ENCODE data around the gene ALPP. TPM values are rescaled to one million over a fixed set of nuclear protein-coding genes. Genes with fewer than 3 reads are reported as not detected.
"Not testable (repeated sequence)": the region's sequence is repeated elsewhere in the genome, so short reads cannot be mapped to it uniquely, and the experiment has no call there.

Gene ALPP
- total RNA-seq, 2 experiments from 2014 or later = not detected

DNA sequence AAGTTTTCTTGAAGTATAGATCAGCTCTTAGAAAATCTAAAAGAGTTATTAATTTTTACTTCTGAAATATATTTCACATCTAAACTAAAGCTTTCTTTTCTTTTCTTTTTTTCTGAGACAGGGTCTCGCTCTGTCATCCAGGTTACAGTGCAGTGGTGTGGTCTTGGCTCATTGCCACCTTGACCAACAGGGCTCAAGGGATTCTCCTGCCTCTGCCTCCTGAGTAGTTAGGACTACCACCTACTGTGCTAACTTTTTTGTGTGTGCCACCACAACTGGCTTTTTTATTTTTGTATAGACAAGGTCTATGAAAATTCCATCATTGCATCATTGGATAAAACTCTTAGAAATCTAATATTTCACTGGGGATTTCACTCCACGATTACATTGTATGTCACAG lies 18.1 kb downstream of the ALPP start:
- ChIA-PET CTCF (no interaction called here), POLR2A (no interaction called here)

DNA sequence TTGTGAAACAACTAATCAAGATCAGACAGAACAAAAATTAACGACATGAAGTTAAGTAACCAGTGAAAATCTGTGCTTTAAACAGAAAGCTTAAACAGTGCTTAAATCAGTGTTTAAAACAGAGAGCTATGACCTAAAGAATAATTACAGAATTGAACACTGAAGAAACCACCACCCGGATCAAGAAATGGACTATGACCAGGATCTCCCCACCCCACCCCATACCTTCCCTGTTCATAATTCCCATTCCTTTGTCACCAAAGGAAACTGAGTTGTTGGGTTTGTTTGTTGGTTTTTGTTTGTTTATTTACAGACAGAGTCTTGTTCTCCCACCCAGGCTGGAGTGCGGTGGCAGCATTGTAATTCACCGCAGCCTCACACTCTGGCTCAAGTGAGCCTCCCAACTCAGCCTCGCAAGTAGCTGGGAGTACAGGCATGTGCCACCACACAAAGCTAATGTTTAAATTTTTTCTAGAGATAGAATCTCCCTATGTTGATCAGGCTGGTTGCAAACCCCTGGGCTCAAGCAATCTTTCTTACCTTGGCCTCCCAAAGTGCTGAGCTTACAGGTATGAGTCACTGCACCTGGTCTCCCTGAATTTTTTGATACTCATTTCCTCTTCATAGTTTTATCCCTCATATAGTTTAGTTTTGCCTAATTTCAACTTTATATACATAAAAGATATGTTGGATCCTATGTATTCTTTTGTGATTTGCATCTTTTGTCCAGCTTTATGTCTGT lies 19.9 kb downstream of the ALPP start:
- CTCF ChIA-PET = interaction anchor here (0.7 kb wide), 1 partner anchor 243 kb away, joined by 3 read pairs; no protein-coding TSS in a partner anchor

DNA sequence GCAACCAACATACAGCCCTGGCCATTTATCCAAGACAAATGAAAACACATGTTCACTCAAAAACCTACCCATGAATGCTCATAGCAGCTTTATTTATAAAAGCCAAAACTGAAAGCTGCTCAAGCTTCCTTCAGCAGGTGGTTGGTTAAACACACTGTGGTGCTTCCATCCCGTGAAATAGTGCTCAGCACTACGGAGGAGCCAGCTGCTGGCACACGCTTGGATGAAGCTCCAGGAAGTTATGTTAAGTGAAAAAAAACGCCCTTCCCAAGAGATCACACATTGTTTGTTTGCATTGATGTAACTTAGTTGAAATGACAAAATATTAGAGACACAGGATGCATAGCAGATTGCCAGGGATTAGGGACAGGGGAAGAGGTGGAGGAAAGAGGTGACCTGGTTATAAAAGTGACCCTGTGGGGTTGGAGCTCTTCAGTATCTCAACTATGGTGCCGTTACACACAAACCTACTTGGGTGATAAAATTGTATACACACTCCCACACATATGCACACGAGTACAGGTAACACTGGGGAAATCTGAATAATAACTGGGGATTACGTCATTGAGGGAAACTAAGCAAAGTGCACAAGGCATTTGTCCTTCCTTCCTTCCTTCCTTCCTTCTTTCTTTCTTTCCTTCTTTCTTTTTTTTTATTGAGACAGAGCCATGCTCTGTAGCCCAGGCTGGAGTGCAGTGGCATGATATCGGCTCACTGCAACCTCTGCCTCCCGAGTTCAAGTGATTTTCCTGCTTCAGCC lies 21.9 kb downstream of the ALPP start:
- CTCF ChIA-PET = interaction anchor here (1.2 kb wide), 1 partner anchor 39 kb away, joined by 3 read pairs; no protein-coding TSS in a partner anchor
- POLR2A ChIA-PET = no interaction called here

More for the DNA sequence above, 19.9 kb downstream of the ALPP start:
- POLR2A ChIA-PET = no interaction called here

DNA sequence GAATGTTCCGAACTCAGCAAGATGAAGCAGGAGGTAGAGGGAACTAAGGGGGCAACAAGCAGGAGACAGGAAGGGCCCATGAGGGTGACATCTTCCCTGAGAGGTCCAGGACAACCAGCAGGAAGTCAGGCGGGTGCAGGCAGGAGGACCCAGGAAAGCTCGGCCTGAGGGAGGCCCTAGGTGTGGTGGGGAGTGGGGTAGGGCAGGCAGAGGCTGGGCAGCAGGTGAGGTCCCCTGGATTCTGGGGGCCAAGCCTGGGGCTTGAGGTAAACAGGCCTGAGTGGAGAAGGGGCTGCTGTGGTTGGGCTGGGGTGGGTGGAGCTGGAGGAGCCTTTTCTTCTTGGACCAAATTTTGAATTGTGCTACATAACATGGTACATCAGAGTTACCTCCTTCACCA lies 24.0 kb downstream of the ALPP start:
- CTCF ChIA-PET = no interaction called here
- POLR2A ChIA-PET = no interaction called here

DNA sequence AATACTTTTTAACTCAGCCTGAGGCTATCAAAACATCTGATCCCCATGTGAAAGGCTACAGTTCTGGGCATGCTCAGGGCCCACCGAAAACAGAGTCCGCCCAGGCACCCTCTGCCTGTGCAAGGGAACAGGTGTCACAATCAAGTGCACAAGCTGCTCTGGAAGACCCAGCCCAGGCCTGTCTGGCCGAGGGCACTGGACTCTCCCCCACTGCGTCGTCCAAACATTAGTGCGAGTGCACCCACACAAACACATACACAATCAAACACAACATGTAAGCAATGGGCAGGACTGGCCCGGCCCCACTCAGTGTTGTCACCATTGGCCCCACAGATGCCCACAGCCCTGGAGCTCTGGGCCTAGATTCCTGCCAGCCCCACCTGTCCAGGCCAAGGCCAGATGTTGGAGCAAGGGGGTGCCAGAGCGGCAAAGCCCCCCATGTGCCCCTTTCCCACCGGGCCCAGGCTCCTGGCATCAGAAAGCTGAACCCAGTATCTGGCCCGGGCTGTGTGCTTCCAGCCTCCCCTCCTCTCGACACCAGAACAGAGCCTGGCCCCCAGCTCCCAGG lies 27.5 kb downstream of the ALPP start:
- ChIA-PET CTCF (no interaction called here), POLR2A (no interaction called here)

DNA sequence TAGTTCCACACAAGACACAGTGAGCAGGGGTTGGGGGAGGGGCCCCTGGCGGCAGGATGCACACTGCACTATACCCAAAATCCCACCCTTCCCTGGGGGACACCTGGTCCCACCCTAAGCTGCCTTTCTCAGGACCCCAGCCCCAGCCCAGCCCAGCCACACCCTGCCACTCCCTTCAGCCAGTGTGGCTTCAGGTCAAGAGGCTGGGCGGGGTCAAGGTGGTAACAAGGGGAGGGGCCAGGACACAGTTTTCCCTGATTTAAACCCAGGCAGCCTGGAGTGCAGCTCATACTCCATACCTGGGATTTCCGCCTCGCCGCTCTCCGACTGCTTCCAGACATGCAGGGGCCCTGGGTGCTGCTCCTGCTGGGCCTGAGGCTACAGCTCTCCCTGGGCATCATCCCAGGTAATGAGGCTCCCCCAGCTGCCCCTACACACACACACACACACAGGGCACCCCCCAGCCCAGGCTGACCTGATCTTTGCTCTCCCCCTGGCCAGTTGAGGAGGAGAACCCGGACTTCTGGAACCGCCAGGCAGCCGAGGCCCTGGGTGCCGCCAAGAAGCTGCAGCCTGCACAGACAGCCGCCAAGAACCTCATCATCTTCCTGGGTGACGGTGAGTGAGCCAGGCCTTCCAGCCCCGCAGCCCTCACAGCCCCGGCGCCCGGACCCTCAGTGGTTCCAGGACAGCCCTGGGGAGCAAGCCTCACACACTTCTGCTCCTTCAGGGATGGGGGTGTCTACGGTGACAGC lies 28.2 kb downstream of the ALPP start, which contains the start of gene ALPG:
Gene ALPG, plus strand, starts transcription at position 289 of the 755 bp plus-strand sequence. Its CDS starts 51 bp downstream, at position 340.
- POLR2A ChIA-PET = no interaction called here
- CTCF ChIA-PET = no interaction called here

DNA sequence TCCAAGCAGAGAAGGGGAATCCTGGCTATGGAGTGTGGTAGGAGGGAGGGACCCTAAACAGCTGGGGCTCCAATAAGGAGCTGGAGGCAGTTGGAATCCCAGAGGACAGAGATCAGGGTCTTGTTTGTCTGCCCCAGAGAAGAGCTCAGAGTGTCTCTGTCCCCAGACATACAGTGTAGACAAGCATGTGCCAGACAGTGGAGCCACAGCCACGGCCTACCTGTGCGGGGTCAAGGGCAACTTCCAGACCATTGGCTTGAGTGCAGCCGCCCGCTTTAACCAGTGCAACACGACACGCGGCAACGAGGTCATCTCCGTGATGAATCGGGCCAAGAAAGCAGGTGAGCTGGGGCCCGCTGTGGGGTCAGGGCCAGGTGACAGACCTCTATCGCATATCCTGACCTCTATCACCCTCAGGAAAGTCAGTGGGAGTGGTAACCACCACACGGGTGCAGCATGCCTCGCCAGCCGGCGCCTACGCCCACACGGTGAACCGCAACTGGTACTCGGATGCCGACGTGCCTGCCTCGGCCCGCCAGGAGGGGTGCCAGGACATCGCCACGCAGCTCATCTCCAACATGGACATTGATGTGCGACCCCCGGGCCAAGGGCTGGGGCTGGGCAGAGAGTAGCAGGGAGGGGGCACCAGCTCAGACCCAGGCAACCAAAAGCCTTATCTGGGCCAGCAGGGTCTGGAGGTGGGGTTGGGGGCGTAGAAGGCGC lies 29.0 kb downstream of the ALPP start:
- CTCF ChIA-PET, POLR2A ChIA-PET: not testable (repeated sequence)

DNA sequence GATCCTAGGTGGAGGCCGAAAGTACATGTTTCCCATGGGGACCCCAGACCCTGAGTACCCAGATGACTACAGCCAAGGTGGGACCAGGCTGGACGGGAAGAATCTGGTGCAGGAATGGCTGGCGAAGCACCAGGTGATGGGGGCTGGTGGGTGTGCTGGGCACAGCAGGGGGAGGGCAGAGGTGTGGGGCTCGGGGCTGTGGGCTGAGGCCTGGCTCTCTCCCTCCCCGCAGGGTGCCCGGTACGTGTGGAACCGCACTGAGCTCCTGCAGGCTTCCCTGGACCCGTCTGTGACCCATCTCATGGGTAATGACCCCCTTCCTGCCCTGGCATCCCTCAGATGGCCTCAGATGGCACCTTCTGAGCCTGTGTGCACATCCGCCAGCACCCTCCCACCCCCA lies 29.7 kb downstream of the ALPP start:
- CTCF ChIA-PET, POLR2A ChIA-PET: not testable (repeated sequence)

DNA sequence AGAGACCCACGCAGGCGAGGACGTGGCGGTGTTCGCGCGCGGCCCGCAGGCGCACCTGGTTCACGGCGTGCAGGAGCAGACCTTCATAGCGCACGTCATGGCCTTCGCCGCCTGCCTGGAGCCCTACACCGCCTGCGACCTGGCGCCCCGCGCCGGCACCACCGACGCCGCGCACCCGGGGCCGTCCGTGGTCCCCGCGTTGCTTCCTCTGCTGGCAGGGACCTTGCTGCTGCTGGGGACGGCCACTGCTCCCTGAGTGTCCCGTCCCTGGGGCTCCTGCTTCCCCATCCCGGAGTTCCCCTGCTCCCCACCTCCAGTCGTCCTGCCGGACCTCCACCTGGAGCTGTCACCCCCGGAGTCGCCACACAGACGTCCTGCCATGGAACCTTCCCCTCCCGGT lies 31.1 kb downstream of the ALPP start:
- CTCF ChIA-PET, POLR2A ChIA-PET: not testable (repeated sequence)

DNA sequence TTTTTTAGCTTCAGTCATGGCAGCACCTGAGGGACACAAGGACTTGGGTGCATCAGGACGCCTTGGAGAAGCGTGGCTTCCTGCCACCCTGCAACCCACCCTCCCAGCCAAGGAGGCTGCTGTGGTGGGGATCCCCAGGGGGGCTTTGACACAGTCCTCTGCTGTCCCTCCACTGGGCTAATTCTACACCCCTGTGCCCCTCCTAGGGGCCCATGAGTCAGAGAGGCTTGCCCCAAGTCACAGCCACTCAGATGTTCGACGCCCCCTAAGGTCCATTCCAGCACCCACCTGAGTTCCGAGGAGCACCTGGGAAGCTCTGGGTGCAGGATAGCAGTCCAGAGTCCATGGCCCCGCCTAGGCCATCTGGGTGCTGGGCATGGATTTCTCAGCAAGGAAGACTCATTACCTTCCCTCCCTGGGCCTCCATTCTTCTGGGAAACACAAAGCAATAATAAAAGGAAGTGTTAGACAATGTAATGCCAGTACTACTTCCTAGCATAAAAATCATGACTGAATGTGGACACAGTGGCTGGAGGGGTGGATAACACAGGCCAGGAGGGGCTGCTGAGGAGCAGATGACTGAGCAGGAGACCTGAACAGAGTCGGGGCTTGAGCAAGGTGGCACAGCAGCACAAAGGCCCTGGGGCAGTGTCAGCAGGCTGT lies 31.8 kb downstream of the ALPP start:
- ChIA-PET CTCF (no interaction called here), POLR2A (no interaction called here)

DNA sequence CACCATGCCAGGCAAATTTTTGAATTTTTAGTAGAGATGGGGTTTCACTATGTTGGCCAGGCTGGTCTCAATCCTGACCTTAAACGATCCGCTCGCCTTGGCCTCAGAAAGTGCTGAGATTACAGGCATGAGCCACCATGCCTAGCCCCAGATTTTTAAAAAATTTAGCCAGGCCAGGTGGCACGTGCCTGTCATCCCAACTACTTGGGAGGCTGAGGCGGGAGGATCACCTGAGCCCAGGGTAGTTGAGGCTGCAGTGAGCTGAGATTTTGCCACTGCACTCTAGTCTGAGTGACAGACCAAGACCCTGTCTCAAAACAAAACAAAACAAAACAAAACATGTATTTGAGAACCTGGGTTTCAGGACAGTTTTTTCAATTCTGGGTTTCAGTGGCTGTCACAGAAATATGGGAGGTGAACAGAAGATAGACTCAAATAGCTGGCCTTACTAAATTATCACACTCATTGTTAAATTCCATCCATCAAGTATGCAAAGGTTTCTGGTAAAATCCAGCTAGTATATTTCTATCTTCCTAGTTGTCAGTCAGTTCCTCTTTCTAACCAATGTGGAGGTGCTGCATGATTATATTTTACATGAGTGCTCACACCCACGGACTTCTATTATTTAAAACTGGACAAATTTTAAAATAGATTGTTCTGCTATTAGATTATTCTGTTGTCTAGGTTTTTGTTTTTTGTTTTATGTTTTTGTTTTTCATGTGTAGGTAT lies 33.5 kb downstream of the ALPP start:
- CTCF ChIA-PET = no interaction called here

DNA sequence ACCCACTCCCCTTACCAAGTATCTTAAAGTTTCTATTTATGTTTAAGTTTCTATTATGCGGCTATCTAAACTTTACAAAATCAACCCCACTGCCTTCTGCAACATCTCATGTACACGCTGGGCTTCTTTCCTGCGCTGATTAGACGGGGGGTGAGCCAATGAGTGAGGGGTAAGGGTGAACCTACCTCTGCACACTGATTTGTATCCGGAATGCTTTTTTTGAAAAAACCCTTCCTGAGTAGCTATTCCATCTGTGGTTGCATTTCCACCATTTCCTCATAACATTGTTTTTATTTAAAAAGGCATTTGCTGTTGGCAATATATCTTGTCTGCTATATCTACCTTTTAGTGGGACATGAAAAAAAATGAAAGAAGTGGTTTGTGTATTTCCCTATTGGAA lies 34.4 kb downstream of the ALPP start:
- ChIA-PET POLR2A (no interaction called here), CTCF (no interaction called here)

More for the DNA sequence above, 33.5 kb downstream of the ALPP start:
- POLR2A ChIA-PET = no interaction called here

DNA sequence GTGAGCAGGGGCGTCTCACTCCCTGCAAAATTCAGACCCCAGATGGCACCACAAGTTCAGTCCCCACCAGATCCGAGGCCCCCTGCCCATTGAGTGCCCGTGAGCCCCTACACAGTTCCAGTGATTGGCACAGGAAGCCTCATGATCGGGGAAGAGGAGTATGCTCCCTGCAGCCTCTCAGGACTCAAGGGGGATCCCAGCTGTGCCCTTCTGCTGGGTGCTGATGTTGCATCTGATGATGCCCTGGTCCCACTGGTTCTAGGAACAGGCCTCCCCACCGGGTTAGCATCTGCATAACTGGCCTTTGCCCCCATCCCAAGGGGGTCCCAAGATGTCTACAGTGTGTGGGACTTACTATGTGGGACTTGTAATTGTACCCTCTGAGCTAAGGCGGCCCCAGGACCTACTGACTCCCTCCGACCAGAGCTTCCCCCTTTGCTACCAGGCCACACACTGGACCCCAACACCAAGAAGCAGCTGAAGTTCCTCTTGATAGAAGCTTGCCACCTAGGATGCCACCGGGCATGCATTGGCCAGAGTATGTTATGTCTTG lies 36.7 kb downstream of the ALPP start:
- CTCF ChIA-PET = no interaction called here

DNA sequence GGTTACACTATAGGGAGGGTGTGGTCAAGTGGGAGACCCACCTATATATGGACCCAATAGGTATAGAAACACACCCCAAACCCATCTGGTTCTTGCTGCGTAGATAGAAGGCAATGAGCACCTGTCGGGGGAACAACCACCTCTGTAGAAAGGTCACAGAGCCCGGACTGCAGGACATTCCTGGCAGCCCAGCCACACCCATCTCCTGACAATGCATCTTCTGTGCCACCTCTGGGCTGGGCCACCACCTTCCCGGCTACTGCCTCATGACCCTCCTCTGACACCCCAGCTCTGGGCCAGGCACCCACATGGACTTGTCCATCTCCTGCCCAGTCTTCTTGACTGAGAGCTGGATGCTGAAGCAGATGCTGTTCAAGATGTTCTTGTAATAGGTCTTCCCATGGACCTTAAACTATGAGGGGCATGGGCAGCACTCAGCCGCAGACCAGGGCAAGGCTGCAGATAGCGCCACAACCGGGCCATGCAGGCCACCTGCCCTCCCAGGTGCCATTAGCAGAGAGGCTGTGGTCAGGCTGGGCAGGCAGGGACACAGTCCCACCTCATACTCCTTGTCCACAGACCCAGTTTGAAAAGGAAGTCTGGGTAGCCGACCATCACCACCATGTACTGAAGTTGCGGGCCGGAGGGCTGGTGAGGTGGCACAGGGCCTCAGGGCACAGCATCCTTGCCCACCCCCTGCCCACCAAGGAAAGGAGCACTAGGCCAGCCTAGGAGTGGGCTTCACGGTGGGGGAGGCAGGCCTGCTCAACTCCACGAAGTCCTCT lies 37.4 kb downstream of the ALPP start:
- ChIA-PET CTCF (no interaction called here), POLR2A (no interaction called here)

More for the DNA sequence above, 36.7 kb downstream of the ALPP start:
- POLR2A ChIA-PET = no interaction called here

DNA sequence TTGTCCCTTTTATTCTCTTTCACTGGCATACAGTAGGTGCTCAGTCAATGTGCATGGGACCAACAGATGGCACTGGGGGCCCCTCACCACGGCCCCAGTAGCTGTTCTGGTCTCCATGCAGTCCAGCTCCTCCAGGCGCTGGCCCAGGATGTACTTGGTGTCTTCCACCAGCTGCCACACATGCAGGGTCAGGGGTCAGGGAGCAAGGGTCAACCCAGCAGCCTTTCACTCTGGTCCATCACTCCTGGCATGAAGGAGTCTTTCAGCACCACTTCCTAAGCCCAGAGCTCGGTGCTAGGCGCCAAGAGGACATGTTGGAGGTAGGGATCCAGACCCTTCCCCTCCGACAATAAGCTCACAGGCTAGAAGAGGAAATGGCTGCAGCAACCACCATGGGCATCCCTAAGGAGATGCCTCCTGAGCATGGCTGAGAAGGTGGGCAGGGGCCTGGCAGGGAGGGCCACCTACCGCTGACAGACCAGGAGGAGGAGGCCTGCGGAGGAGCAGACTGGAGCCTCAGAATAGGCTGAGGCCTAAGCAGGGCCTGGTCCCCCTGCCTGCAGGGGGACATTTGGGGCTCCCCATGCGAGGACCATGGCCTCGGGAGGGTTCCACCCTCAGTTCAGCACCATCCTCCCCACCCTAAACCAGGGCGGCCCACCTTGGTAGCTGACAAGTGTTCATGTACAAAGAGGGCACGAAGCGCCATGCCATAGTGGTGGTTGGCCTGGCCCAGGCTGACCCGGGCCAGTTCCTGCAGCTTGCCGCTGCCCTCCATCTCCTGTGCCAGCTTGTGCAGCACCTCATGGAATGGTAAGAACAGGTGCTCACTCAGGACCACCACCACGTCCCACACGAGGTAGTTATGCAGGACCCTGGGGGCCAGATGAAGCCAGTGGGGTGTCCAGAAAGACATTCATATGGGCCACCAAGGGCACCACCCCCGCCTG lies 38.2 kb downstream of the ALPP start:
- ChIA-PET CTCF (no interaction called here), POLR2A (no interaction called here)

DNA sequence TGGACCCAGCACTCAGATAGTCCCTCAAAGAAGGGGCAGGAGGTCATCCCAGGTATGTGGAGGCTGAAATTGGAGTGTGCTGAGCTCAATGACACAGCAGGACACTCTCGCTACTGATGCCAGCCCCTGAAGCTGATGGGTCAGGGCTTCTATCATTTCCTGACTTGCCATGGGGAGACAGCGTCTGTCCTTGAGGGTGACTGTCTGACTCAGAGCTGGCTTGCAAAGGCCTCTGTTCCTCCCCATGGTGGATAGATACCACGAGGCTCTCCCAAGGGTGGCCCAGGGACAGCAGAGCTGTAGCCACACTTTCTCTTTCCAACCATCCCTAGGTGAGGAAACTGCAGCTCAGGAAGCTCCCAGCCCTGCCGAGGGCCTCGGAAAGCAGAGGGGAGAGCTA lies 38.9 kb downstream of the ALPP start:
- ChIA-PET POLR2A (no interaction called here), CTCF (no interaction called here)

DNA sequence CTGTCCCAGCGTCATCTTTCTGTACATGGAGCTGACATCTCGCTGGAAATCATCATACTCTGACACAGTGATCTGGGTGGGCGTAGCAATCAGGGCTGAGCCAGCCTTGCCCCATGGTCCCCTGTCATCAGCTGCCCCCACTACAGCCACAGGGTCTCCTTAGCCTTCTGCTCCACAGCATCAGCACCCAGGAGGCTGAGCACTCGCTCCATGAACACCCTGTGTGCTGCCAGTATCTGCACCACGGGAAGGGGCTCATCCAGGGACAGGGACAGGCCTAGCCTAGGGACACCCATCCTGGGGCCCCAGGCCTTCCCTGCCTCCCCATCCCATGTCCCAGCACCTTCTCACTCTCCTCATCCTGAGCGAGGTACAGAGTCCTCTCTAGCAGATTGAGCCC lies 39.5 kb downstream of the ALPP start:
- CTCF ChIA-PET = no interaction called here

More for the DNA sequence above, 39.5 kb downstream of the ALPP start:
- POLR2A ChIA-PET = no interaction called here
